ENCODE data around the gene USP20. TPM values are rescaled to one million over a fixed set of nuclear protein-coding genes. Genes with fewer than 3 reads are reported as not detected.

The USP20 gene
- total RNA-seq, 1 experiment from 2014 or later: 16.8 TPM

DNA sequence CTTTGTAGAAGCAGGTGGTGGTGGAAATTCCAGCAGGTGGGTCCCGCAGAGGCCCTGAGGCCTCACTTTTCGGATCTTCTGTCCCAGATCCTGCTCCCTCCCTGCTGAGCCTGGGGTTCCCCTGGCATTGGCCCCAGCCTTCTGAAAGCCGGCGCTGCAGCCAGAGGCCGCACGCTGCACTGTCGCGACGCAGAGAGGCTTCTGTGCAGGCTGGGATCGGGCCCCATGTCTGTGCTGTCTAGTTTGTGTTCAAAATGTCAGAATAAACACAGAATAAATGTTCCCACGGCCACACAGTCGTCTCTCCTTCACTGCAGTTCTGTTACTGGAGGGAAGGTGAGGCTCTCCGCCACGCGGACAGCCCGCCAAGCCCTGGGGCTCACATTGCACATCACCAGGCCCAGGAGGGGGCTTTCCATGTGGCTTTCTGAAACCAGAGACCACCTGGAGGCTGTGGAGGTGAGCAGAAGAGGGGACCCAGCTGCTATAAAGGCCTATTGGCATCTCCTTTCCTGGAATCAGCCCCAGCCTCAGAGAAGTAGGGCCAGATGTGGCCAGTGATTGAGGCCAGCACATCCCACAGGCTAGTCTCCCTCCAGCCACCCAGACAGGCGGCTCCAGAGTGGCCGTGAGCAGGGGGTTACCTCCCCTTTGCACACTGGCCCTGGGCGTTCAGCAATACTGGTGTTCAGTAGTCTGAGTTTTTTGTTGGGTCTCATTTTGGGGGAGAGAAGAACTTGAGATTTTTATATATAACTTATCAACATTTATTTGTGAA lies 46.5 kb downstream of the USP20 start (continued):
- TF ChIP-seq, protein P1, sequence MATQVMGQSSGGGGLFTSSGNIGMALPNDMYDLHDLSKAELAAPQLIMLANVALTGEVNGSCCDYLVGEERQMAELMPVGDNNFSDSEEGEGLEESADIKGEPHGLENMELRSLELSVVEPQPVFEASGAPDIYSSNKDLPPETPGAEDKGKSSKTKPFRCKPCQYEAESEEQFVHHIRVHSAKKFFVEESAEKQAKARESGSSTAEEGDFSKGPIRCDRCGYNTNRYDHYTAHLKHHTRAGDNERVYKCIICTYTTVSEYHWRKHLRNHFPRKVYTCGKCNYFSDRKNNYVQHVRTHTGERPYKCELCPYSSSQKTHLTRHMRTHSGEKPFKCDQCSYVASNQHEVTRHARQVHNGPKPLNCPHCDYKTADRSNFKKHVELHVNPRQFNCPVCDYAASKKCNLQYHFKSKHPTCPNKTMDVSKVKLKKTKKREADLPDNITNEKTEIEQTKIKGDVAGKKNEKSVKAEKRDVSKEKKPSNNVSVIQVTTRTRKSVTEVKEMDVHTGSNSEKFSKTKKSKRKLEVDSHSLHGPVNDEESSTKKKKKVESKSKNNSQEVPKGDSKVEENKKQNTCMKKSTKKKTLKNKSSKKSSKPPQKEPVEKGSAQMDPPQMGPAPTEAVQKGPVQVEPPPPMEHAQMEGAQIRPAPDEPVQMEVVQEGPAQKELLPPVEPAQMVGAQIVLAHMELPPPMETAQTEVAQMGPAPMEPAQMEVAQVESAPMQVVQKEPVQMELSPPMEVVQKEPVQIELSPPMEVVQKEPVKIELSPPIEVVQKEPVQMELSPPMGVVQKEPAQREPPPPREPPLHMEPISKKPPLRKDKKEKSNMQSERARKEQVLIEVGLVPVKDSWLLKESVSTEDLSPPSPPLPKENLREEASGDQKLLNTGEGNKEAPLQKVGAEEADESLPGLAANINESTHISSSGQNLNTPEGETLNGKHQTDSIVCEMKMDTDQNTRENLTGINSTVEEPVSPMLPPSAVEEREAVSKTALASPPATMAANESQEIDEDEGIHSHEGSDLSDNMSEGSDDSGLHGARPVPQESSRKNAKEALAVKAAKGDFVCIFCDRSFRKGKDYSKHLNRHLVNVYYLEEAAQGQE (IDR thresholded peaks at IDR 0.05; ENCODE audit: low read depth): no peak
- no peak for TF ChIP-seq ELF1 (IDR thresholded peaks at IDR 0.05; ENCODE audit: borderline replicate concordance, low read depth)
- no peak for TF ChIP-seq FOSL1 (IDR thresholded peaks at IDR 0.05; ENCODE audit: low read depth)
- TF ChIP-seq EGR1 (IDR thresholded peaks at IDR 0.05; ENCODE audit: low read depth): no peak
- no peak for TF ChIP-seq POLR2AphosphoS5 (IDR thresholded peaks at IDR 0.05; ENCODE audit: low read depth, low read length)
- TF ChIP-seq, protein P2, sequence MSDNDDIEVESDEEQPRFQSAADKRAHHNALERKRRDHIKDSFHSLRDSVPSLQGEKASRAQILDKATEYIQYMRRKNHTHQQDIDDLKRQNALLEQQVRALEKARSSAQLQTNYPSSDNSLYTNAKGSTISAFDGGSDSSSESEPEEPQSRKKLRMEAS (IDR thresholded peaks at IDR 0.05): no peak

DNA sequence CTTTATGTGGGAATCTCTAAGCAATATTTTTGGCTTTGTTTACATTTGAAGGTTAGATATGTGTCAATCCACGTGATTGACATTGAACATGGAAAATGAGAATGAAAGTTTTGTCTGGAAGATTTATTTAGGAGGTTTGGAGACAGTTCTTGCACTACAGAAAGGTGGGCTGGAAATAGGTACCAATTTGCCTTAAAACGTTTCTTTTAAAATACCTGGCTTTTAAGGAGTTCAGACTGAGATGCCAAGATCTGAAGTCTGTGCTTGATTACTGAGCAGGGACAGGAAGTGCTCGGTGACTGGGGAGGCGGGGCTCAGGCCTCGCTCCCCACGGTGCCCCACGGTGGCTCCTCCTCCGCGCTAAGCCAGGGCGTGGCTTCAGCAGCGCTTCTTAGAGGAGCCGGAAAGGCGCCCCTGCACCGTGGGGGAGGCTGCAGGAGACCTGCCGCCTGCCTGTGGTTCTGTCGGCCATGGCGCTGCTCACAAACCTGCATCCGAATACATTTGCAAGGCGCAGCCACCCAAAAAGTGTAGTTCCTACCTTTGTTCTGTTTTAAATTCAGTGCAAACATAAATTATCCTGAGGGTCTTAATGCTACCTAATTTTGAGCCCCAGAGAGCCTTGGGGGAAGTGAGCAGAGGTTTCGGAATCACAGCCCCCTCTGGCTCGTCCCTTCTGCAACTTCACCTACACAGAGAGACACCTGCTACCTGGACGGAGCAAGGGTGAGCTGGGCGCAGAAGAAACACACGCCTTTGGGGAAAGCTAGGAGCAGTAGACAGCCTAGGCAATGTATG lies 49.2 kb downstream of the USP20 start:
- Histone ChIP-seq H3K4me2 (ENCODE audit: low read length) (peak overlapping the region; percentile 84), H3K4me3 (replicated peaks in 1 of 2; ENCODE audit: low read depth in 1 of 2, low read length in 2 of 2) (peak overlapping the region; percentile 33 to 50), H3K9me3 (ENCODE audit: control insufficient read depth in 1 of 2, insufficient read depth in 1 of 2, low read depth in 1 of 2, low read length in 2 of 2) (no peaks in the 10 kb centered on the region), H4K20me1 (ENCODE audit: insufficient read depth) (no peaks in the 10 kb centered on the region), H3K9me2 (ENCODE audit: insufficient read depth) (no peaks in the 10 kb centered on the region), H3K27ac (ENCODE audit: low read depth, low read length) (peak overlapping the region; percentile 70), H3K79me2 (ENCODE audit: insufficient read depth, low read length) (no peaks in the 10 kb centered on the region), H2AFZ (ENCODE audit: low read depth, low read length, poor library complexity, severe bottlenecking) (peak overlapping the region; percentile 11), H3K36me3 (ENCODE audit: control insufficient read depth in 1 of 2, insufficient read depth in 2 of 2, low read length in 2 of 2) (no peaks in the 10 kb centered on the region), H3K4me1 (ENCODE audit: control insufficient read depth in 1 of 2, insufficient read depth in 2 of 2, low read length in 2 of 2) (peaks cover 22 to 31% of the 10 kb centered on the region in 2 experiments), H3K27me3 (ENCODE audit: insufficient read depth, low read length) (no peaks in the 10 kb centered on the region), H3K9ac (ENCODE audit: low read length) (peak overlapping the region; percentile 66)
- RAD21 ChIA-PET (ENCODE audit: low non-redundant PET in 1 of 2, low total read pairs in 2 of 2, uncharacterized antibody in 2 of 2, unreplicated experiment in 2 of 2): no interaction called here
- TF ChIP-seq POLR2AphosphoS5 (IDR thresholded peaks at IDR 0.05; ENCODE audit: low read depth, low read length): peak; percentile 56
- TF ChIP-seq CBX3 (IDR thresholded peaks at IDR 0.05; ENCODE audit: low read depth): no peak
- TF ChIP-seq, protein P2 (IDR thresholded peaks at IDR 0.05): no peak
- TF ChIP-seq POLR2A (IDR thresholded peaks at IDR 0.05; ENCODE audit: borderline replicate concordance, extremely low read depth, insufficient read depth, insufficient read length): peak; percentile 61
- DNase-seq (ENCODE audit: low read depth, low spot score) (peak; percentile 64), ATAC-seq (peak; percentile 88)
- POLR2A ChIA-PET: no interaction called here
- no TSS peak for BruUV-seq (replicated peaks)
- CTCF ChIA-PET: interaction anchor here (0.6 to 1.8 kb wide), 3 partner anchors 26 to 219 kb away, joined by 3 to 5 read pairs (median 3); no protein-coding TSS in a partner anchor
- intact Hi-C loops (cut with micrococcal nuclease): loop anchor here (1.0 to 2.0 kb wide), 2 partner anchors 156 to 215 kb away; no protein-coding TSS in a partner anchor

Data from HCT116 (cell line).